ENCODE measurements around the gene SIMC1. TPM values are rescaled to one million over a fixed set of nuclear protein-coding genes. Genes with fewer than 3 reads are reported as not detected.
"Not testable (repeated sequence)": the region's sequence is repeated elsewhere in the genome, so short reads cannot be mapped to it uniquely, and the experiment has no call there.

Gene SIMC1
- total RNA-seq (ENCODE audit: insufficient read depth, low replicate concordance), result 3.4 TPM

- DNase-seq (ENCODE audit: low spot score), result peak; percentile 27
These were observed at the start of gene SIMC1 for GRCh38 chr5:176237971-176238644. Gene SIMC1, plus strand, starts transcription at chr5:176238424. Its CDS starts 85 bp downstream, at chr5:176238509.

DNA sequence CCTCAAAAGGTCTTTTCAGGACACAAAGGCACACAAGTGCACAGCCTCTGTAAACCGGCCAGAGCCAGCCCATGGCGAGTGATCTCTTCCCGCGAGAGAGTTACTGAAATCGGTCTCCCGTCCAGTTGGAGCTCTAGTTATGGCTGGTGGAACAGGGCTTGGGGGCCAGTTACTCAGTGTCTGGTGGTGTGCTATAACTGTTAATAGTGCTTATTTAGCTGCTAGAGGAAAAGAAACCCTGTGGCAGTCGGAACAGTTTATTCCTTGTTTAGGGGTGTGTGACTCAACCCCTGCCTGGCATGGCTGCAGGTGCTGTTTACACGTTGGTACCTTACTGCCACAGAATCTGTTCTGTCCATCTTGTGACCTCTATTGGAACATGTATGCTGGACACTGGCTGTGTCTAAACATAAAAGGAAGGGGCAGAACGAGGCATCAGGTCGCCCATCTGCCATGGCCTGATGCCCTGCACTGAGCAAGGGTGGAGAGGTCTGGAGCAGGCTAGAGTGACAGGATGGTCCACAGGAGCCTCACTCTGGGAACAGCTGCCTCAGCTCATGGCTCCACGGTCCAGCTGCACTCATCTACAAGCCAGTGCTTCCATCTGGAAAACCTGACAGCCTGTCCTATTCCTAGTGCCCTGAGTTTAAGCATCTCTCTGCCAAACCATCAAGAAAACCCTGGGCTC is 49.6 kb upstream of the SIMC1 start:
- DNase-seq (ENCODE audit: low spot score), result no peak

- DNase-seq (ENCODE audit: low spot score), result no peak
These were observed 48.4 kb upstream of the SIMC1 start for GRCh38 chr5:176189857-176190256.

GRCh38 chr5:176190886-176191755 is 47.1 kb upstream of the SIMC1 start:
- no peak for DNase-seq (ENCODE audit: low spot score)

DNA sequence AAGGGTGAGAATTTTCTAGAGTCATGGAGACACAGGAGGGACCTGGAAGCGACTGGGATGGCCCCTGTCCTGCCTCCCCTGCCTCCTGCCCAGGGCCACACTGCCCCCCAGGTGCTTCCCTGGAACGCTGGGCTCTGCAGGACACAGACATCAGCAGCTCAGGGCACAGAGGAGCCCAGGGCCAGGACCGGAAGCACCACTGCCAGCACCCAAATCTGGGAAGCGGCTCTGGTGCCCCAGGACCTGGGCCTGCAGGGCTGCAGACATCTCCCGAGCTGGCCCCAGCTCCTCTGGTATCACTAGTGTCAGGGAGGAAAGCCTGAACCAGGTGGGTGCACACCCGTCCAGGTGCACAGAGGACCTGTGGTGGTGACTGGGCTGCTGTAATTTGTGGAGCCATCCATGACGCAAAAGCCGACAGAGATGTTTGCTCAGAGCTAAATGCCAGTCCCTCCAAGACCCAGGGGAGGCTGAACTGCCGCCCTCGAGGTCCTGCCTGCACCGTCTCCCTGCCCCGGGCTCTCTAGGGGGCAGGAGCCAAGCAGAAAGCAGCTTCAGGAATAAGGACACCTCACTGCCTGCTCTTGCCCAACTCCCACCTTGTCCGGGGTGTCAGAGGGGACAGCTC is 46.0 kb upstream of the SIMC1 start:
- no peak for DNase-seq (ENCODE audit: low spot score)

DNA sequence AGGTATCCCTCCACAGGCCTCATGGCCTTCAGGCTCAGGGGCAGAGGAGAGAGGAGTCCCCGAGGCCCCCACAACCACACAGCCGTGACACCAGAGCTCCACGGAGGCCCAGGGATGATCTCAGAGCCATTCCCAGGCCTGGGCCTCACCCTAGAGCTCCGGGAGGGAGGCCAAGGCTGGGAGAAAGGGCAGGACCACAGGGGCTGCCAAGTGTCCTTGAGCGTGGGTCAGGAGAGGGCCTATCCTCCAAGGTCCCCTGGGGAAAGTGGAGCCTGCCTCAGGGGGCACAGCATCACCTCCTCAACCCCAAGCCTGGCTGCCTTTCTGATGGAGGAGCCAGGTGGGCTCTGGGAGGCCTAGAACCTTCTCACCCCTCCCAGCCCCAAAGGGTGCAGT is 45.5 kb upstream of the SIMC1 start:
- DNase-seq (ENCODE audit: low spot score), result peak; percentile 69

DNA sequence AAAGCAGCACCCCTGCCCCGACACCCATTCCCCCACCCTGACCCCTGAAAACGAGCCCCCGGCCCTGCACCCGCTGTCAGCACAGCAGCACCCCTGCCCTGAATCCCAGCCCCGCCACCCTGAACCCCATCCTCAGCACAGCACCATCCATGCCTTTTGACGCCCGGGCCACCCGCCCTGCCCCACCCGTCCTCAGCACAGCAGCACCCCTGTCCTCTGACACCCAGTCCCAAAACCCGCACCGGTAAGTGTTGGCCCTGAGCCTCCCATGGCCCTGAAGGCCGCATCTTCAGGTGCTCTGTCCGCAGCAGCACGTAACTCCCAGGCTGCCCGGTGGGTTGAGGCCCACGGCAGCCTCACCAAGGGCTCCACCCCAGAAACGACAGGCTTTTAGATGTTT is 44.6 kb upstream of the SIMC1 start:
- not testable (repeated sequence) for DNase-seq (ENCODE audit: low spot score)

GRCh38 chr5:176194238-176195083 is 43.8 kb upstream of the SIMC1 start:
- DNase-seq (ENCODE audit: low spot score), result not testable (repeated sequence)

GRCh38 chr5:176195084-176195413 is 43.2 kb upstream of the SIMC1 start:
- not testable (repeated sequence) for DNase-seq (ENCODE audit: low spot score)

DNA sequence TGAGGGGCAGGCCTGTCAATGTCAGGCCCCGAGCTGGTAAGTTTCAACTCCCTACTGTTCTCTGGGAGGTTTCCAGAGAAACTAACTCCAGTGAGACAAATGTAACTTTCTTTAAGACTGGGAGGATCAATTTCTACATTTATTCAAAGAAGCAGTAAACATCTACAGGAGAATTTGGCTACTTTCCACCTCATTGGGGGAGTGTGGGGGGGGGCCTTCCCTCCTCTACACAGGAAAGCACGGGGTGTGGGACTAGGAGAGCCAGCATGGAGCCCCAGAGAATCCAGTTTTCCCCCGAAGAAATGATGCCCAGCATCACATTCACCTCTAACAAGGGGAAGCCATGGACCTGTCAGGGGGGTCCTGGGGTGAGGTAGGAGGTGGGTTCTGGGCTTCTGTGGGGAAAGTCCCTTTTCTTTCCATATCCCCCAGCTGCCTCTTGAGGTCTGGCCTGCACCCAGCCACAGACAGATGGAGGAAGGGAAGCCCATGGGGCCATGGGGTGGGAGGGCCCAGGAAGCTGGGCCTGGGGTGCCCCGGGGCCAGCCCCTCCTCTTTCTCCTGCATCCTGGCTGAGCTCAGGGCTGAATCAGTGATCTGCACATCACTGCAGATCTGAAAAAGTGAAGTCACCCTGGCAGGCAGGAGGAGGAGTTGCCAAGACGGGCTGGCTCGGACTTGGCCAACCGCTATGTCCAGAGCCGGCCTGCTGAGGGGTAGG is 42.6 kb upstream of the SIMC1 start:
- DNase-seq (ENCODE audit: low spot score), result not testable (repeated sequence)

DNA sequence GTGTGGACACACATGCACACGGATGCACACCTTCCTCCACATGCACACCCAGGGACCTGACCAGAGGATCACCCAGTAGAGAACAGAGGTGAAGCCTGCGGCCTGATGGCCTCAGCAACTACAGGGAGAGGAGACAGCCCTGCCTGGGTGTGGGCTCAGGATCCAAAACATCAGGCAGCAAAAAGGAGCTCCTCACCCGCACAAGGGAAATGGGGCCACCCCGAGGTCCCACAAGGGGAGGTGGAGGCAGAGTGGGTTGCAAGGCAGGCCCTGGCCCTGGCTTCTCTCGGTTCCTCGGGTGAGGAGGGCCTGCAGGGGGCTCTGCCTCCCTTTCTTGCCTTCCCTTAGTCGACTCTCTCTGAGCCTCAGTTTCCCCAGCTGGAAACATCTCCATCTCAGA is 41.4 kb upstream of the SIMC1 start:
- not testable (repeated sequence) for DNase-seq (ENCODE audit: low spot score)

DNA sequence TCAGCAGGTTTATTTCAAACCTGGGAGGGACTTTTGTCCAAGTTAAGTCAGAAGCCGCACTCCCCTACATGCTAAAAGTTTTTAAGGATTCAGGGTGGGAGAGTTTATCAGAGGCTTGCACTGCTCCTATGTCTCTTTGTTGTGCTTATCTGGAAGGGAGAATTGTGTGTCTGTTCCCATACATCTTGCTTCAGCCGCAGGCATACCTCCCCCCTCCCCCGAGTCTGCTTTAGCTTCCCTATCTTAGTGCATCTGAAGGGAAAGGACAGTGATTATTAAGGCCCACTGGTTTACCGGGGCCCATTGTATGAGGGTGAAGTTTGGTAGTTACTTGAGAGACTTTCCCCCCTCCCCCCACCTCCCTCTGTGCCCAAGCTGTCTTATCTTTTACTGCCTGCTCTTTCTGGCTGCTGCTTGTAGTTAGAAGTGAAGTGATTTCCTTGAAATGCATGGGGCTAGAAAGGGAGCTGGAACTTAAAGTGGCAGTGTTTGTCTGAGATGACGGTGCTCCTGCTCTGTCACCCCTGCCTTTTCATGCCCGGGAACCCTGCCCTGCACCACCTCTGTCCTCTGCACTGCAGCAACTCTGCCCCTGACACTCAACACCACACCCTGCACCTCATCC is 40.9 kb upstream of the SIMC1 start:
- not testable (repeated sequence) for DNase-seq (ENCODE audit: low spot score)

- not testable (repeated sequence) for DNase-seq (ENCODE audit: low spot score)
These were observed 39.9 kb upstream of the SIMC1 start for GRCh38 chr5:176198299-176198698.

DNA sequence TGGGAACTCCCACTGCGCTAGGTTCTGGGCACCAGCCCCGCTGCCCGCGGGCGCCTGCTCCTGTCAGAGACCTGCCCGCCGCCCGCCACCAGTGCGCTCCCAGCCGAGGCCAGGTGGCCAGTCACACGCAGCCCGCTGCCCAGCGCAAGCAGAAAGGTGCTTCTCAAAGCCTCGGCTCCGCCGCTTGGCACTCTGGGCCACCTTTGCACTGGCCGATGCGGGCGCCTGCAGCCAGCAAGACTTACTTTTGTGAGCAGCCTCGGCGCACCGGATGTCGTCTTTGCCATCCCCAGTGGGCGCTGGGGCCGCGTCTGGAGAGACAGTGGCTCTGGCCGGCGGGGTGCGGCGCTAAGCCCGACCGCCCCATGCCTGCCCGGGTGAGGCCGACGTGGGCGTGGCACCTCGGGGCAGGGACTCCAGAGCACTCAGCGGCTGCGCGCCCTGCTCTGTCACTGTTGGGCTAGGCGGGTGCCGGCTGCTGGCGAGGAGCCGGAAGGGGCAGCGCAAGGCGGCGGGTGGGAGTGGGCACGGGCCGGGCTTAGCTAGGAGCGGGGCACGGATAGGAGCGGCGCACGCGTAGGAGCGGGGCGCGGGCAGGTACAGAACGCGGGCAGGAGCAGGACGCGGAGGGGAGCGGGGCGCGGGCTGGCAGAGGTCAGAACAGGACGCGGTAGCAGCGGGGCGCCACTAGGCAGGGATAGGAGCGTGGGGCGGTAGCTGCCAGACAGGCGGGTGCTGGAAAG is 39.1 kb upstream of the SIMC1 start:
- not testable (repeated sequence) for DNase-seq (ENCODE audit: low spot score)

- not testable (repeated sequence) for DNase-seq (ENCODE audit: low spot score)
These were observed 38.3 kb upstream of the SIMC1 start for GRCh38 chr5:176199803-176200399.

GRCh38 chr5:176201811-176202210 is 36.4 kb upstream of the SIMC1 start:
- DNase-seq (ENCODE audit: low spot score), result no peak

- no peak for DNase-seq (ENCODE audit: low spot score)
These were observed 35.1 kb upstream of the SIMC1 start for GRCh38 chr5:176203086-176203485.

GRCh38 chr5:176203535-176203934 is 34.7 kb upstream of the SIMC1 start:
- not testable (repeated sequence) for DNase-seq (ENCODE audit: low spot score)
